A549 treated with RU486 at 1 μM for 4 hours (cell line): ENCODE results near the gene USP17L24. TPM values are rescaled to one million over a fixed set of nuclear protein-coding genes. Genes with fewer than 3 reads are reported as not detected.

ENCODE experiments used
- total RNA-seq: library from RNA; stranded (reverse); fragments of 200-300 nt; extraction: Qiagen RNA extraction; gene quantifications from 5 replicates; pipeline ENCODE4 v1.2.3, GENCODE V29; 2022; ENCODE audit warnings: low read depth

Gene USP17L24, protein sequence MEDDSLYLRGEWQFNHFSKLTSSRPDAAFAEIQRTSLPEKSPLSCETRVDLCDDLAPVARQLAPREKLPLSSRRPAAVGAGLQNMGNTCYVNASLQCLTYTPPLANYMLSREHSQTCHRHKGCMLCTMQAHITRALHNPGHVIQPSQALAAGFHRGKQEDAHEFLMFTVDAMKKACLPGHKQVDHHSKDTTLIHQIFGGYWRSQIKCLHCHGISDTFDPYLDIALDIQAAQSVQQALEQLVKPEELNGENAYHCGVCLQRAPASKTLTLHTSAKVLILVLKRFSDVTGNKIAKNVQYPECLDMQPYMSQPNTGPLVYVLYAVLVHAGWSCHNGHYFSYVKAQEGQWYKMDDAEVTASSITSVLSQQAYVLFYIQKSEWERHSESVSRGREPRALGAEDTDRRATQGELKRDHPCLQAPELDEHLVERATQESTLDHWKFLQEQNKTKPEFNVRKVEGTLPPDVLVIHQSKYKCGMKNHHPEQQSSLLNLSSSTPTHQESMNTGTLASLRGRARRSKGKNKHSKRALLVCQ
- not detected in 5 replicates for total RNA-seq

DNA sequence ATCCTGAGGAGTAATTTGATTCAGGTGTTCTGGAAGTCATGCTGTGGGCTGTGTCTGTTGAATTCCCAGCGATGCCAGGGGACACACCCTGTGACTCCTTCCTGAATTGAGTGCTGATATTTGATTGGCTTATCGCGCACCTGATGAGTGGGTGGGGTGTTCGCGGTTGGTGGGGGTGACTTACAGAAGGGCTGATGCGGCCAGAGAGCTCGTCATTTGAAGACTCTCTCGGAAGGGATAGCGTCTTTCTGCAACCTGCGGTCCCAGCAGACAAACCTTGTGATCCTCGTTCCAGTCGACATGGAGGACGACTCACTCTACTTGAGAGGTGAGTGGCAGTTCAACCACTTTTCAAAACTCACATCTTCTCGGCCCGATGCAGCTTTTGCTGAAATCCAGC, at the start of gene USP17L24:
TSS of gene USP17L24 (plus strand) at position 301 of the 400 bp plus-strand sequence. CDS start at position 301, 0 bp downstream.

DNA sequence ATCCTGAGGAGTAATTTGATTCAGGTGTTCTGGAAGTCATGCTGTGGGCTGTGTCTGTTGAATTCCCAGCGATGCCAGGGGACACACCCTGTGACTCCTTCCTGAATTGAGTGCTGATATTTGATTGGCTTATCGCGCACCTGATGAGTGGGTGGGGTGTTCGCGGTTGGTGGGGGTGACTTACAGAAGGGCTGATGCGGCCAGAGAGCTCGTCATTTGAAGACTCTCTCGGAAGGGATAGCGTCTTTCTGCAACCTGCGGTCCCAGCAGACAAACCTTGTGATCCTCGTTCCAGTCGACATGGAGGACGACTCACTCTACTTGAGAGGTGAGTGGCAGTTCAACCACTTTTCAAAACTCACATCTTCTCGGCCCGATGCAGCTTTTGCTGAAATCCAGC, 4.6 kb downstream of the USP17L24 start, which contains the start of gene USP17L25:
TSS of gene USP17L25 (plus strand) at position 301 of the 400 bp plus-strand sequence. CDS start at position 301, 0 bp downstream.

DNA sequence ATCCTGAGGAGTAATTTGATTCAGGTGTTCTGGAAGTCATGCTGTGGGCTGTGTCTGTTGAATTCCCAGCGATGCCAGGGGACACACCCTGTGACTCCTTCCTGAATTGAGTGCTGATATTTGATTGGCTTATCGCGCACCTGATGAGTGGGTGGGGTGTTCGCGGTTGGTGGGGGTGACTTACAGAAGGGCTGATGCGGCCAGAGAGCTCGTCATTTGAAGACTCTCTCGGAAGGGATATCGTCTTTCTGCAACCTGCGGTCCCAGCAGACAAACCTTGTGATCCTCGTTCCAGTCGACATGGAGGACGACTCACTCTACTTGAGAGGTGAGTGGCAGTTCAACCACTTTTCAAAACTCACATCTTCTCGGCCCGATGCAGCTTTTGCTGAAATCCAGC, 9.4 kb downstream of the USP17L24 start, which contains the start of gene USP17L26:
TSS of gene USP17L26 (plus strand) at position 301 of the 400 bp plus-strand sequence. CDS start at position 301, 0 bp downstream.

DNA sequence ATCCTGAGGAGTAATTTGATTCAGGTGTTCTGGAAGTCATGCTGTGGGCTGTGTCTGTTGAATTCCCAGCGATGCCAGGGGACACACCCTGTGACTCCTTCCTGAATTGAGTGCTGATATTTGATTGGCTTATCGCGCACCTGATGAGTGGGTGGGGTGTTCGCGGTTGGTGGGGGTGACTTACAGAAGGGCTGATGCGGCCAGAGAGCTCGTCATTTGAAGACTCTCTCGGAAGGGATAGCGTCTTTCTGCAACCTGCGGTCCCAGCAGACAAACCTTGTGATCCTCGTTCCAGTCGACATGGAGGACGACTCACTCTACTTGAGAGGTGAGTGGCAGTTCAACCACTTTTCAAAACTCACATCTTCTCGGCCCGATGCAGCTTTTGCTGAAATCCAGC, 14.1 kb downstream of the USP17L24 start, which contains the start of gene USP17L5:
TSS of gene USP17L5 (plus strand) at position 301 of the 400 bp plus-strand sequence. CDS start at position 301, 0 bp downstream.

DNA sequence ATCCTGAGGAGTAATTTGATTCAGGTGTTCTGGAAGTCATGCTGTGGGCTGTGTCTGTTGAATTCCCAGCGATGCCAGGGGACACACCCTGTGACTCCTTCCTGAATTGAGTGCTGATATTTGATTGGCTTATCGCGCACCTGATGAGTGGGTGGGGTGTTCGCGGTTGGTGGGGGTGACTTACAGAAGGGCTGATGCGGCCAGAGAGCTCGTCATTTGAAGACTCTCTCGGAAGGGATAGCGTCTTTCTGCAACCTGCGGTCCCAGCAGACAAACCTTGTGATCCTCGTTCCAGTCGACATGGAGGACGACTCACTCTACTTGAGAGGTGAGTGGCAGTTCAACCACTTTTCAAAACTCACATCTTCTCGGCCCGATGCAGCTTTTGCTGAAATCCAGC, 18.9 kb downstream of the USP17L24 start, which contains the start of gene USP17L27:
TSS of gene USP17L27 (plus strand) at position 301 of the 400 bp plus-strand sequence. CDS start at position 301, 0 bp downstream.

DNA sequence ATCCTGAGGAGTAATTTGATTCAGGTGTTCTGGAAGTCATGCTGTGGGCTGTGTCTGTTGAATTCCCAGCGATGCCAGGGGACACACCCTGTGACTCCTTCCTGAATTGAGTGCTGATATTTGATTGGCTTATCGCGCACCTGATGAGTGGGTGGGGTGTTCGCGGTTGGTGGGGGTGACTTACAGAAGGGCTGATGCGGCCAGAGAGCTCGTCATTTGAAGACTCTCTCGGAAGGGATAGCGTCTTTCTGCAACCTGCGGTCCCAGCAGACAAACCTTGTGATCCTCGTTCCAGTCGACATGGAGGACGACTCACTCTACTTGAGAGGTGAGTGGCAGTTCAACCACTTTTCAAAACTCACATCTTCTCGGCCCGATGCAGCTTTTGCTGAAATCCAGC, 23.6 kb downstream of the USP17L24 start, which contains the start of gene USP17L28:
TSS of gene USP17L28 (plus strand) at position 301 of the 400 bp plus-strand sequence. CDS start at position 301, 0 bp downstream.

DNA sequence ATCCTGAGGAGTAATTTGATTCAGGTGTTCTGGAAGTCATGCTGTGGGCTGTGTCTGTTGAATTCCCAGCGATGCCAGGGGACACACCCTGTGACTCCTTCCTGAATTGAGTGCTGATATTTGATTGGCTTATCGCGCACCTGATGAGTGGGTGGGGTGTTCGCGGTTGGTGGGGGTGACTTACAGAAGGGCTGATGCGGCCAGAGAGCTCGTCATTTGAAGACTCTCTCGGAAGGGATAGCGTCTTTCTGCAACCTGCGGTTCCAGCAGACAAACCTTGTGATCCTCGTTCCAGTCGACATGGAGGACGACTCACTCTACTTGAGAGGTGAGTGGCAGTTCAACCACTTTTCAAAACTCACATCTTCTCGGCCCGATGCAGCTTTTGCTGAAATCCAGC, 28.4 kb downstream of the USP17L24 start, which contains the start of gene USP17L29:
TSS of gene USP17L29 (plus strand) at position 301 of the 400 bp plus-strand sequence. CDS start at position 301, 0 bp downstream.

DNA sequence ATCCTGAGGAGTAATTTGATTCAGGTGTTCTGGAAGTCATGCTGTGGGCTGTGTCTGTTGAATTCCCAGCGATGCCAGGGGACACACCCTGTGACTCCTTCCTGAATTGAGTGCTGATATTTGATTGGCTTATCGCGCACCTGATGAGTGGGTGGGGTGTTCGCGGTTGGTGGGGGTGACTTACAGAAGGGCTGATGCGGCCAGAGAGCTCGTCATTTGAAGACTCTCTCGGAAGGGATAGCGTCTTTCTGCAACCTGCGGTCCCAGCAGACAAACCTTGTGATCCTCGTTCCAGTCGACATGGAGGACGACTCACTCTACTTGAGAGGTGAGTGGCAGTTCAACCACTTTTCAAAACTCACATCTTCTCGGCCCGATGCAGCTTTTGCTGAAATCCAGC, 37.9 kb downstream of the USP17L24 start, which contains the start of gene USP17L30:
TSS of gene USP17L30 (plus strand) at position 301 of the 400 bp plus-strand sequence. CDS start at position 301, 0 bp downstream.

Other genes starting within 250 kb of the USP17L24 start
- not detected in 5 replicates for gene FAM90A26, start 154.8 kb upstream of the USP17L24 start, total RNA-seq
- not detected in 5 replicates for gene USP17L10, start 114.5 kb upstream of the USP17L24 start, total RNA-seq
- gene USP17L11, start 109.8 kb upstream of the USP17L24 start, total RNA-seq, result not detected in 5 replicates
- gene USP17L12, start 105.0 kb upstream of the USP17L24 start, total RNA-seq, result not detected in 5 replicates
- not detected in 5 replicates for gene USP17L13, start 100.3 kb upstream of the USP17L24 start, total RNA-seq
- gene USP17L15, start 90.8 kb upstream of the USP17L24 start, total RNA-seq, result not detected in 5 replicates
- not detected in 5 replicates for gene USP17L17, start 81.3 kb upstream of the USP17L24 start, total RNA-seq
- gene USP17L18, start 76.5 kb upstream of the USP17L24 start, total RNA-seq, result not detected in 5 replicates
- not detected in 5 replicates for gene USP17L19, start 71.8 kb upstream of the USP17L24 start, total RNA-seq
- not detected in 5 replicates for gene USP17L20, start 67.0 kb upstream of the USP17L24 start, total RNA-seq
- gene USP17L21, start 62.3 kb upstream of the USP17L24 start, total RNA-seq, result not detected in 5 replicates
- gene USP17L22, start 57.5 kb upstream of the USP17L24 start, total RNA-seq, result not detected in 5 replicates
- not detected in 5 replicates for gene USP17L25, start 4.7 kb downstream of the USP17L24 start, total RNA-seq
- not detected in 5 replicates for gene USP17L26, start 9.5 kb downstream of the USP17L24 start, total RNA-seq
- gene USP17L5, start 14.2 kb downstream of the USP17L24 start, total RNA-seq, result not detected in 5 replicates
- gene USP17L27, start 19.0 kb downstream of the USP17L24 start, total RNA-seq, result not detected in 5 replicates
- gene USP17L28, start 23.7 kb downstream of the USP17L24 start, total RNA-seq, result not detected in 5 replicates
- gene USP17L29, start 28.5 kb downstream of the USP17L24 start, total RNA-seq, result not detected in 5 replicates
- gene USP17L30, start 38.0 kb downstream of the USP17L24 start, total RNA-seq, result not detected in 5 replicates
- gene DEFB131A, start 119.2 kb downstream of the USP17L24 start, total RNA-seq, result not detected in 5 replicates